ENCODE results near the gene FLNB. TPM values are rescaled to one million over a fixed set of nuclear protein-coding genes. Genes with fewer than 3 reads are reported as not detected.

FLNB gene
- total RNA-seq, 1 donor from 2014 or later = 216 TPM

DNA sequence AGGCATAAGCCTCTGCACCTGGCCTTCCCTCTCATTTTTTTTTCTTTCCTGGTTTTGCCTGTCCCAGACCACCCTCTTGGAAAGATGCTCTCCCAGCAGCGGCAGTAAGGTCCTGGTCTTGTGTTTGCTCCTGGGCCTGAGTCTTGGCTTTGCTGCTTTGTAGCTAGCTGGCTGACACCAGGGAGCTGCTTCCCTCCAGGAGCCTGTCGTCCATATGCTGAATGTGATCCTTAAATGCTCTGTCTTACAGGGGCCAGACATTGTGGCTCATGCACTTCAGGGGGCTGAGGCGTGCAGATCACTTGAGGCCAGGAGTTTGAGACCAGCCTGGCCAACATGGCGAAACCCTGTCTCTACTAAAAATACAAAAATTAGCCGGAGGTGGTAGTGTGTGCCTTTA lies 17.2 kb downstream of the FLNB start:
- no peak for DNase-seq (ENCODE audit: low spot score)
- H3K27ac Mint-ChIP-seq (ENCODE audit: unreplicated experiment) = no peak overlapping the region
- no peak overlapping the region for H3K4me3 Mint-ChIP-seq (ENCODE audit: unreplicated experiment)

DNA sequence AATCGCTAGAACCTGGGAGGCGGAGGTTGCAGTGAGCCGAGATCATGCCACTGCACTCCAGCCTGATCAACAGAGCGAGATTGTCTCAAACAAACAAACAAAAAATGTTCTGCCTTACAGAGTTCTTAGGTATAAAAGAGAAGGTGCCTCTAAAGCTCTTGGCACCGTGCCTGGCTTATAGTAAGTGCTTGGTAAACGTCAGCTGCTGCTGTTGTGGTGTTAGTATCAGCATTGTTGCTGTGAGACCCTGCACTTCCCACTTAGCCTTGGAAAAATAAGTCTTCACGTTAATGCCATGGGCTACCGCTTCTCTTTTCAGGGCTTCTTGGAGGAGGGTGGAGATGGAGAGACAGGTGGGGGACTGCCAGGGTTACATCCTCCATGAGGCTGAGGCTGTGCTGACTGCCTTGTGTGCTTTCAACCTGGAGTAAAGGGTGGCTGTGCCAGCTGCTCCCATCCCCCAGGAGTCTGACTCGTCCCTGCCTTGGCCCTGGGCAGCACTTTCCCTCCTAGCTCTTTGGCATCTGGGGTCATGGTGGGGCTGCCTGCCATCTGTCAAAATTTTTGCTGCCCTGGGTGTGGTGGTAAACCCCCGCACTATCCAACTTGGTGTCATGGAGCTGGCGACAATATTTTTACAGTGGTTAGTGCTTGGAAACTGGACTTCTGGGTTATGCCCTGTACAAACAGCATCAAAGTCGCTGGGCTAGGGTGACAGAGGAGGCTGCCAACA lies 17.8 kb downstream of the FLNB start:
- Mint-ChIP-seq H3K4me1 (ENCODE audit: unreplicated experiment) (peaks cover 23% of the 10 kb centered on the region), H3K36me3 (ENCODE audit: low read depth, unreplicated experiment) (peaks cover 5% of the 10 kb centered on the region), H3K9me3 (ENCODE audit: unreplicated experiment) (no peaks in the 10 kb centered on the region), H3K27me3 (ENCODE audit: unreplicated experiment) (no peaks in the 10 kb centered on the region), H3K27ac (ENCODE audit: unreplicated experiment) (no peak overlapping the region), H3K4me3 (ENCODE audit: unreplicated experiment) (no peak overlapping the region)
- DNase-seq (ENCODE audit: low spot score) = no peak
- TF ChIP-seq, protein P1, sequence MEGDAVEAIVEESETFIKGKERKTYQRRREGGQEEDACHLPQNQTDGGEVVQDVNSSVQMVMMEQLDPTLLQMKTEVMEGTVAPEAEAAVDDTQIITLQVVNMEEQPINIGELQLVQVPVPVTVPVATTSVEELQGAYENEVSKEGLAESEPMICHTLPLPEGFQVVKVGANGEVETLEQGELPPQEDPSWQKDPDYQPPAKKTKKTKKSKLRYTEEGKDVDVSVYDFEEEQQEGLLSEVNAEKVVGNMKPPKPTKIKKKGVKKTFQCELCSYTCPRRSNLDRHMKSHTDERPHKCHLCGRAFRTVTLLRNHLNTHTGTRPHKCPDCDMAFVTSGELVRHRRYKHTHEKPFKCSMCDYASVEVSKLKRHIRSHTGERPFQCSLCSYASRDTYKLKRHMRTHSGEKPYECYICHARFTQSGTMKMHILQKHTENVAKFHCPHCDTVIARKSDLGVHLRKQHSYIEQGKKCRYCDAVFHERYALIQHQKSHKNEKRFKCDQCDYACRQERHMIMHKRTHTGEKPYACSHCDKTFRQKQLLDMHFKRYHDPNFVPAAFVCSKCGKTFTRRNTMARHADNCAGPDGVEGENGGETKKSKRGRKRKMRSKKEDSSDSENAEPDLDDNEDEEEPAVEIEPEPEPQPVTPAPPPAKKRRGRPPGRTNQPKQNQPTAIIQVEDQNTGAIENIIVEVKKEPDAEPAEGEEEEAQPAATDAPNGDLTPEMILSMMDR (IDR thresholded peaks at IDR 0.05; ENCODE audit: unreplicated experiment) = no peak

More for the DNA sequence above, 17.2 kb downstream of the FLNB start:
- H3K4me1 Mint-ChIP-seq (ENCODE audit: unreplicated experiment) = peaks cover 29% of the 10 kb centered on the region
- TF ChIP-seq, protein P1 (IDR thresholded peaks at IDR 0.05; ENCODE audit: unreplicated experiment) = no peak
- H3K9me3 Mint-ChIP-seq (ENCODE audit: unreplicated experiment) = no peaks in the 10 kb centered on the region
- no peaks in the 10 kb centered on the region for H3K27me3 Mint-ChIP-seq (ENCODE audit: unreplicated experiment)
- peaks cover 5% of the 10 kb centered on the region for H3K36me3 Mint-ChIP-seq (ENCODE audit: low read depth, unreplicated experiment)

DNA sequence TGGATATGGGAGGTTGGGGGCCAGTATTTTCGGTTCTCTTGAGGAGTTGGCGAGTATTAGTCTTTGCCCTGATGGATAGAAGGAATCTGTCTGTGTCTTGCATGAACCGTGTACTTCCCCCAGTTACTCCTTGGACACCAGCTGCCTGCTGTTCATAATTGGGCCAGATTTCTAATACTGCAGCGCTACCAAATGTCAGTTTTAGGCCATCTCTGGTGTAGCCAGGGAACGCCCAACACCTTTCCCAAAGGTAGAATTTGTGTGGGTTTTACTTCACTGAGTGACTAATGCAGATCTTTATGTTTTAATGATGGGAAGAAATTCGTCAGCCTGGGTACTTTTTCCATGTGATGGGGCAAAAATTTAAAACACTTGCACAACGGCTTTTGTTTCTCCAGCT lies 18.4 kb downstream of the FLNB start:
- TF ChIP-seq, protein P1 (IDR thresholded peaks at IDR 0.05; ENCODE audit: unreplicated experiment) = no peak
- Mint-ChIP-seq H3K36me3 (ENCODE audit: low read depth, unreplicated experiment) (peaks cover 5% of the 10 kb centered on the region), H3K27me3 (ENCODE audit: unreplicated experiment) (no peaks in the 10 kb centered on the region), H3K9me3 (ENCODE audit: unreplicated experiment) (no peaks in the 10 kb centered on the region), H3K4me3 (ENCODE audit: unreplicated experiment) (no peak overlapping the region), H3K27ac (ENCODE audit: unreplicated experiment) (no peak overlapping the region), H3K4me1 (ENCODE audit: unreplicated experiment) (peaks cover 21% of the 10 kb centered on the region)
- no peak for DNase-seq (ENCODE audit: low spot score)

DNA sequence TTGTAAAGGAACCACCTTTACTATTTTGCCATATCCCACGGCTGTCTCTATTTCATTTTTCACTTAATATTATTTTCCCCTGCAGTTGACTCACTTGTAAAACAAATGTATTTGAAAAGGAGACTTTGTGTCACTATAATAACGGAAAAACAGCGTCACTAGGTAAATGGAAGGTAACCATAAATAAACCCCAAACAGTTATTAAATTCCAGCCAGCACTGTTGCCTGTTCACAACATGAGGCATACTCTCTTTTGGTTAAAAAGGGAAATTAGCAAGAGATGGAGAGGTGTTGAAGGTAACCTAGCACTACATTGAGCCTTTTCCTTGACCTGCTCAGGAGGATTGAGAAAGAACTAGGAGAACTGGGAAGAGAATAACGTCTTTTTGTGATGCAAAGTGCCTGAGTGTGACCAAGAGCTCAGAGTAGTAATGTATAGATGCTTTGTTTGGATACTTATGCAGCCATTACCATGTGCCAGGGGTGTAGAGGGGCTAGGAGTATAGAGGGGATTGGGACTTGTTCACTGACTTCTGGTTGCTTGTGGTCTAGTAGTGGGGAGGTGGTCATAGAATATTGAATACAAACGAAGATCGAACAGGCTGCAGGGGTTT lies 19.6 kb downstream of the FLNB start:
- no peaks in the 10 kb centered on the region for H3K9me3 Mint-ChIP-seq (ENCODE audit: unreplicated experiment)
- no peak overlapping the region for H3K4me3 Mint-ChIP-seq (ENCODE audit: unreplicated experiment)
- no peak for DNase-seq (ENCODE audit: low spot score)
- peaks cover 21% of the 10 kb centered on the region for H3K4me1 Mint-ChIP-seq (ENCODE audit: unreplicated experiment)
- no peaks in the 10 kb centered on the region for H3K27me3 Mint-ChIP-seq (ENCODE audit: unreplicated experiment)
- H3K36me3 Mint-ChIP-seq (ENCODE audit: low read depth, unreplicated experiment) = peaks cover 5% of the 10 kb centered on the region
- H3K27ac Mint-ChIP-seq (ENCODE audit: unreplicated experiment) = no peak overlapping the region
- TF ChIP-seq, protein P1 (IDR thresholded peaks at IDR 0.05; ENCODE audit: unreplicated experiment) = no peak

DNA sequence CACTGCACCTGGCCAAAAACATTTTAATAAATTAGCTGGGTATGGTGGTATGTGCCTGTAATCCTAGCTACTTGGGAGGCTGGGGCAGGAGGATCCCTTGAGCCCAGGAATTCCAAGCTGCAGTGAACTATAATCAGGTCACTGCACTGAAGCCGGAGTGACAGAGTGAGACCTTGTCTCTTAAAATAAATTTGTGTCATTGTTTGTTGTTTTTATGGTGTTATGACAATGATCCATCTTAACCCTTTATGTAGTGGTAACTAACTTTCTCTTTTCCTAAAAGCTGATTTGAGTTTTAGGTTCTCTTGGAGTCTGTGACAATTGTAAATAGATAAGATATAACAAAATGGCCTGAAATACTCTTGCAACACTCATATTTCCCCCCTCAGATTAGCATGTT lies 20.7 kb downstream of the FLNB start:
- no peak for DNase-seq (ENCODE audit: low spot score)
- Mint-ChIP-seq H3K27me3 (ENCODE audit: unreplicated experiment) (no peaks in the 10 kb centered on the region), H3K27ac (ENCODE audit: unreplicated experiment) (no peak overlapping the region), H3K4me1 (ENCODE audit: unreplicated experiment) (peaks cover 25% of the 10 kb centered on the region), H3K9me3 (ENCODE audit: unreplicated experiment) (no peaks in the 10 kb centered on the region), H3K4me3 (ENCODE audit: unreplicated experiment) (no peak overlapping the region), H3K36me3 (ENCODE audit: low read depth, unreplicated experiment) (peaks cover 10% of the 10 kb centered on the region)
- TF ChIP-seq, protein P1 (IDR thresholded peaks at IDR 0.05; ENCODE audit: unreplicated experiment) = no peak

All from endothelial cell (in vitro differentiated cells).